GM12801 (cell line): ENCODE results near the gene UBA1.

ENCODE experiments used
- TF ChIP-seq, protein P1 (sequence below): IDR thresholded peaks from one replicate; pipeline ENCODE4 v1.5.1; 2011; ENCODE audit warnings: control low read depth; ENCODE audit not compliant: insufficient read length; ENCODE audit errors: extremely low read depth

The UBA1 gene

GRCh38 chrX:47210661-47211425, 17.2 kb downstream of the UBA1 start:
- TF ChIP-seq, protein P1, sequence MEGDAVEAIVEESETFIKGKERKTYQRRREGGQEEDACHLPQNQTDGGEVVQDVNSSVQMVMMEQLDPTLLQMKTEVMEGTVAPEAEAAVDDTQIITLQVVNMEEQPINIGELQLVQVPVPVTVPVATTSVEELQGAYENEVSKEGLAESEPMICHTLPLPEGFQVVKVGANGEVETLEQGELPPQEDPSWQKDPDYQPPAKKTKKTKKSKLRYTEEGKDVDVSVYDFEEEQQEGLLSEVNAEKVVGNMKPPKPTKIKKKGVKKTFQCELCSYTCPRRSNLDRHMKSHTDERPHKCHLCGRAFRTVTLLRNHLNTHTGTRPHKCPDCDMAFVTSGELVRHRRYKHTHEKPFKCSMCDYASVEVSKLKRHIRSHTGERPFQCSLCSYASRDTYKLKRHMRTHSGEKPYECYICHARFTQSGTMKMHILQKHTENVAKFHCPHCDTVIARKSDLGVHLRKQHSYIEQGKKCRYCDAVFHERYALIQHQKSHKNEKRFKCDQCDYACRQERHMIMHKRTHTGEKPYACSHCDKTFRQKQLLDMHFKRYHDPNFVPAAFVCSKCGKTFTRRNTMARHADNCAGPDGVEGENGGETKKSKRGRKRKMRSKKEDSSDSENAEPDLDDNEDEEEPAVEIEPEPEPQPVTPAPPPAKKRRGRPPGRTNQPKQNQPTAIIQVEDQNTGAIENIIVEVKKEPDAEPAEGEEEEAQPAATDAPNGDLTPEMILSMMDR, result no peak

DNA sequence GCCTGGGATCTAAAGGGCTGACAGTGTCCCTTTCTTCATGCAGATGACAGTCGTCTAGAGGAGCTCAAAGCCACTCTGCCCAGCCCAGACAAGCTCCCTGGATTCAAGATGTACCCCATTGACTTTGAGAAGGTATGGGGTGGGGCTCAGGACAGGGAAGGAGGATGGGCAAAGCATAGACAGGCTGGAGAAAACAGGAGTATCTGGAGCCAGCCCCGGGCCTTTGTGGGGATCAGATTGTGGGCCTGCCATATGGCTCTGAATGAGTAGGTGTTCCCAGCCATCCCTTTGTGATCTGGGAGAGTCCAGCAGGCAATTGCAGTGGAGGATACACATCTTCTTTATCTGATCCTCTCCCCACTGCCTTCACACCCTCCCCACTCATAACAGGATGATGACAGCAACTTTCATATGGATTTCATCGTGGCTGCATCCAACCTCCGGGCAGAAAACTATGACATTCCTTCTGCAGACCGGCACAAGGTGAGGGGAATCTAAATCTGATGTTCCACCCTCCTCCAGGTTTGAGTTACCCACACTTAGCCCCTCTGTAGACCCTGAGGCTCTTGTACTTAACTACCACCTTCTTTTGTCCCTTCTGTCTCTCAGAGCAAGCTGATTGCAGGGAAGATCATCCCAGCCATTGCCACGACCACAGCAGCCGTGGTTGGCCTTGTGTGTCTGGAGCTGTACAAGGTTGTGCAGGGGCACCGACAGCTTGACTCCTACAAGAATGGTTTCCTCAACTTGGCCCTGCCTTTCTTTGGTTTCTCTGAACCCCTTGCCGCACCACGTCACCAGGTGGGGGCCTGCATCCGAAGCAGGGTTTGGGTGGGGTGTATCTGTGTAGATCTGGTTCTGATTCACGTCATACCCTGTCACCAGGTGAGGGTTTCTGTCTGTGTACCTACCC, 19.0 kb downstream of the UBA1 start:
- TF ChIP-seq, protein P1, result no peak

GRCh38 chrX:47214435-47215077, 20.9 kb downstream of the UBA1 start:
- TF ChIP-seq, protein P1, result no peak

DNA sequence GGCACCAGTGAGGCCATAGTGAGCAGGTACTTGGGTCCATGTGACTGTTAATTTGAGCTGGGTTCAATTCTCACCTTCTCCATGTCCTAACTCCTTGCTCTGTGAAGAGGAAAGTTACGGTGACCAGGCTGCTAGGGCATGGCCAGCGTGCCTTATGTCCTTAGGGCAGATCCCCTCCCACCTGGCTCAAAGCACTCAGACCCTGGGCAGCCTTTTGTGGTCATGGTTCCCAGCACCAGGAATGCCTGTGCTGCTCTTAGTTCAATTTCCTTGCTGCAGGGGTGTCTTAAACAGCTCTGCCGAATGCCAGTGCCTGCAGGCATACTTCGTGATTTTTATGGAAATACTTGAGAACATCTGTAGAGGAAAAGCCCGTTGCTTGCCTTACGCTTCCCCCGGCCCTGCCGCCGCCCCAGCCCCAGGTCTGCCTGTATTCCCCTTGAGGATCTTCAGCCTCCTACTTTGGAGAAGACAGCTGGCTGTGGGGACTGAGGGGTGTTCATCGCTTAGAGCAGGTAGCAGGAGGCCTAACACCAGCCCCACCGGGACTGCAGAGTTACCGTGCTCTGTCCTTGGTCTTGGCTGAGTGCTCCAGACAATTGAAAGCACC, 21.8 kb downstream of the UBA1 start:
- TF ChIP-seq, protein P1, result no peak

DNA sequence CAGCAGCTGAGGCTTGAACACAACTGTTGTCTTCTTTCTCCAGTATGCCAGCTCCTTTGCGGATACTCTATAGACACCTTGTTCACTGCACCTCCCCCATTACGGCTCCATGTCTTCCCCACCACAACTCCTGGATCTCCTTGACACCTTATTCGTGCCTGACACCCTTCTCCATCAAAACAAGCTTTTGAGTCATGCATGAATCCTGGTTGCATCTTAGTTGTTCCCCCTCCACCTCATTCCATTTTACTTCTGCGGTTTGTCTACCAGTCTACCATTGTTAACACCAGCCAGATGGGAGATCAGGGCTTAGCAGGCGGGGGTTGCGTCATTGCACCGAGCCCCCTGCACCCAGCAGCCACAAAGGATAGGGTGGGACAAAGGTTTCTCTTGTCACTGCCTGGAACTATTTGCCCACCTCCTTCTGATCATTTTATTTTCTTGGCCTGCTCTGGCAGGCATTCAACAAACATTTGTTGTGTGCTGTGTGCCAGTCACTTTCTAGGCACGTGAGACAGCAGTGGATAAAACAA, 22.8 kb downstream of the UBA1 start:
- TF ChIP-seq, protein P1, result no peak

- TF ChIP-seq, protein P1, result no peak
These were observed 23.7 kb downstream of the UBA1 start for GRCh38 chrX:47217121-47217851.
